ENCODE measurements around the gene USP46. TPM values are rescaled to one million over a fixed set of nuclear protein-coding genes. Genes with fewer than 3 reads are reported as not detected.

Gene USP46
- total RNA-seq, 1 donor from 2014 or later, result 12.3 TPM

- H3K4me3 ChIP-seq, result no peak overlapping the region
- no peaks in the 10 kb centered on the region for H3K27me3 ChIP-seq (ENCODE audit: low read depth)
- no peak overlapping the region for H3K27ac ChIP-seq
- no peak for DNase-seq
- ATAC-seq, result no peak
- intact Hi-C loops (cut with DNase I), result no loop called here
- H3K4me1 ChIP-seq, result peaks cover 18% of the 10 kb centered on the region
- H3K36me3 ChIP-seq, result no peaks in the 10 kb centered on the region
- H3K9me3 ChIP-seq, result no peaks in the 10 kb centered on the region
- no peak for TF ChIP-seq CTCF (IDR thresholded peaks at IDR 0.05)
These were observed 18.1 kb downstream of the USP46 start for GRCh38 chr4:52640808-52641565.

GRCh38 chr4:52638717-52639116 is 20.4 kb downstream of the USP46 start:
- Histone ChIP-seq H3K4me3 (no peak overlapping the region), H3K9me3 (no peaks in the 10 kb centered on the region), H3K36me3 (no peaks in the 10 kb centered on the region), H3K4me1 (peaks cover 12% of the 10 kb centered on the region), H3K27ac (no peak overlapping the region), H3K27me3 (ENCODE audit: low read depth) (no peaks in the 10 kb centered on the region)
- TF ChIP-seq CTCF (IDR thresholded peaks at IDR 0.05), result no peak
- intact Hi-C loops (cut with DNase I), result no loop called here
- ATAC-seq (peak in 1 of 2 donors; percentile 42), DNase-seq (no peak)

GRCh38 chr4:52637116-52637515 is 22.0 kb downstream of the USP46 start:
- DNase-seq (no peak), ATAC-seq (no peak)

GRCh38 chr4:52635560-52635959 is 23.5 kb downstream of the USP46 start:
- no peaks in the 10 kb centered on the region for H3K36me3 ChIP-seq
- H3K27ac ChIP-seq, result no peak overlapping the region
- no peak for DNase-seq
- H3K4me3 ChIP-seq, result no peak overlapping the region
- H3K4me1 ChIP-seq, result no peaks in the 10 kb centered on the region
- no peak for TF ChIP-seq CTCF (IDR thresholded peaks at IDR 0.05)
- no peaks in the 10 kb centered on the region for H3K9me3 ChIP-seq
- no peaks in the 10 kb centered on the region for H3K27me3 ChIP-seq (ENCODE audit: low read depth)
- intact Hi-C loops (cut with DNase I), result no loop called here
- ATAC-seq, result no peak

More at GRCh38 chr4:52637116-52637515, 22.0 kb downstream of the USP46 start:
- Histone ChIP-seq H3K27ac (no peak overlapping the region), H3K27me3 (ENCODE audit: low read depth) (no peaks in the 10 kb centered on the region), H3K36me3 (no peaks in the 10 kb centered on the region), H3K4me3 (no peak overlapping the region), H3K9me3 (no peaks in the 10 kb centered on the region), H3K4me1 (peaks cover 8% of the 10 kb centered on the region)
- TF ChIP-seq CTCF (IDR thresholded peaks at IDR 0.05), result no peak
- intact Hi-C loops (cut with DNase I), result no loop called here

DNA sequence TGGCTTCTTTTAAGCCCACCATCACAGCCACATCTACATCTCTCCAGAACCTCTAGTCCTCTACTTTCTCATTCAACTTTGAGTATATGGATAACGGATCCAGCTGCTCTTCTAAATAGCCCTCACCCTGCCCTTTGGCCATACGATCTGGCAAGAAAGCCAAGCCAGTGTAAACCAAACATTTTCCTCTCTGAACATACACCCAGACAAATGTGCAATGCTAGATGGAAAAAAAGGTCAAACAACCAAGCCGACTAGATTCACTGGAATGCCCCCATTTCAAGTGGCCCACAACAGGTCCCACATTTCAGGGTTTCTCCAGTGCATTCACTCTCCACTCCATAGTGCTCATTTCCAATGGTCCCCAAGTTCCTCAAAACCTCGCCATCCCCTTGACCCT is 24.0 kb downstream of the USP46 start:
- no peak for TF ChIP-seq CTCF (IDR thresholded peaks at IDR 0.05)
- Histone ChIP-seq H3K4me1 (no peaks in the 10 kb centered on the region), H3K36me3 (no peaks in the 10 kb centered on the region), H3K4me3 (no peak overlapping the region), H3K27ac (no peak overlapping the region), H3K9me3 (no peaks in the 10 kb centered on the region), H3K27me3 (ENCODE audit: low read depth) (no peaks in the 10 kb centered on the region)
- ATAC-seq (no peak), DNase-seq (no peak)
- intact Hi-C loops (cut with DNase I), result no loop called here
